CD14-positive monocyte (primary cell): ENCODE results near the gene ARHGEF16. TPM values are rescaled to one million over a fixed set of nuclear protein-coding genes. Genes with fewer than 3 reads are reported as not detected.

Experiments
- DNase-seq, 3 donors: peaks; one replicate each; pipeline ENCODE4 v3.0.0-alpha.2; 2011 to 2022
- H2AFZ ChIP-seq: 2 replicates; pipeline ENCODE4 v1.6.0; 2012; ENCODE audit warnings: mild to moderate bottlenecking, low read depth, low read length, inconsistent platforms; ENCODE audit not compliant: insufficient read depth, poor library complexity, severe bottlenecking
- H3K27ac ChIP-seq, 2 donors: 1 replicate in 1 of 2; 2 replicates in 1 of 2; pipeline ENCODE4 v1.5.1; 2012 to 2013; ENCODE audit warnings: low read length in 2 of 2, control low read depth in 1 of 2, inconsistent platforms in 1 of 2, low read depth in 1 of 2, mild to moderate bottlenecking in 1 of 2
- H3K27me3 ChIP-seq, 2 donors: one replicate each; pipeline versions ENCODE4 v1.6.0 to v1.6.1; 2011 to 2013; ENCODE audit warnings: low read length in 2 of 2; ENCODE audit not compliant: control insufficient read depth in 2 of 2, insufficient read depth in 2 of 2
- H3K36me3 ChIP-seq, 2 donors: replicated peaks in 1 of 2; 1 replicate in 1 of 2; 2 replicates in 1 of 2; pipeline versions ENCODE4 v1.5.1 to v1.6.1; 2012 to 2013; ENCODE audit warnings: low read length in 2 of 2, control low read depth in 1 of 2, inconsistent platforms in 1 of 2, mild to moderate bottlenecking in 1 of 2; ENCODE audit not compliant: insufficient read depth in 2 of 2, control insufficient read depth in 1 of 2
- H3K4me1 ChIP-seq, 2 donors: 1 replicate in 1 of 2; 2 replicates in 1 of 2; pipeline versions ENCODE4 v1.5.1 to v1.6.1; 2012 to 2013; ENCODE audit warnings: low read length in 2 of 2, control low read depth in 1 of 2, inconsistent platforms in 1 of 2, mild to moderate bottlenecking in 1 of 2, moderate library complexity in 1 of 2; ENCODE audit not compliant: insufficient read depth in 2 of 2, control insufficient read depth in 1 of 2
- H3K4me2 ChIP-seq: replicated peaks from 2 replicates; pipeline ENCODE3; 2012; ENCODE audit warnings: low read length, moderate library complexity, mild to moderate bottlenecking; ENCODE audit not compliant: poor library complexity, severe bottlenecking; ENCODE audit errors: extremely low read depth
- H3K4me3 ChIP-seq, 3 experiments: fragments of 200-600 bp in 1 of 3; sonication (generic) in 1 of 3; replicated peaks in 1 of 3; 1 replicate in 2 of 3; 2 replicates in 1 of 3; pipeline ENCODE4 v1.5.1; 2011 to 2013; ENCODE audit warnings: low read length in 3 of 3, mild to moderate bottlenecking in 3 of 3, control low read depth in 2 of 3, low read depth in 2 of 3, inconsistent platforms in 1 of 3, moderate library complexity in 1 of 3
- H3K79me2 ChIP-seq: 2 replicates; pipeline ENCODE4 v1.6.0; 2012; ENCODE audit warnings: mild to moderate bottlenecking, control low read depth, inconsistent platforms, low read length, moderate library complexity; ENCODE audit not compliant: insufficient read depth
- H3K9ac ChIP-seq: 2 replicates; pipeline ENCODE4 v1.6.0; 2017; ENCODE audit warnings: low read length, mild to moderate bottlenecking; ENCODE audit not compliant: insufficient read depth, poor library complexity, severe bottlenecking
- H3K9me3 ChIP-seq, 2 donors: replicated peaks in 1 of 2; 1 replicate in 1 of 2; 2 replicates in 1 of 2; pipeline versions ENCODE4 v1.5.1 to v1.6.1; 2012 to 2013; ENCODE audit warnings: low read length in 2 of 2, control low read depth in 1 of 2; ENCODE audit not compliant: control insufficient read depth in 1 of 2, insufficient read depth in 1 of 2
- H4K20me1 ChIP-seq: 2 replicates; pipeline ENCODE4 v1.6.0; 2012; ENCODE audit warnings: mild to moderate bottlenecking, low read length, control low read depth, moderate library complexity; ENCODE audit not compliant: insufficient read depth
- H3K27ac Mint-ChIP-seq, 7 donors: one replicate each; pipeline ENCODE4 v1.8.0; 2020; ENCODE audit warnings: mild to moderate bottlenecking in 7 of 7, mixed read lengths in 7 of 7, moderate library complexity in 6 of 7, inconsistent platforms in 2 of 7
- H3K27me3 Mint-ChIP-seq, 3 donors: one replicate each; pipeline ENCODE4 v1.8.0; 2021 to 2022; ENCODE audit warnings: low read depth in 3 of 3, mild to moderate bottlenecking in 3 of 3, mixed read lengths in 3 of 3, moderate library complexity in 3 of 3, inconsistent platforms in 1 of 3
- H3K36me3 Mint-ChIP-seq, 2 donors: one replicate each; pipeline ENCODE4 v1.8.0; 2020; ENCODE audit warnings: mixed read lengths in 2 of 2, inconsistent platforms in 1 of 2, mild to moderate bottlenecking in 1 of 2
- H3K4me1 Mint-ChIP-seq: one replicate; pipeline ENCODE4 v1.8.0; 2020; ENCODE audit warnings: mild to moderate bottlenecking, mixed read lengths
- H3K4me3 Mint-ChIP-seq, 2 donors: one replicate each; pipeline ENCODE4 v1.8.0; 2020; ENCODE audit warnings: mild to moderate bottlenecking in 2 of 2, mixed read lengths in 2 of 2, moderate library complexity in 1 of 2
- H3K9me3 Mint-ChIP-seq, 7 donors: one replicate each; pipeline ENCODE4 v1.8.0; 2020 to 2022; ENCODE audit warnings: mixed read lengths in 7 of 7, mild to moderate bottlenecking in 6 of 7, moderate library complexity in 6 of 7, inconsistent platforms in 2 of 7
- WGBS: methylation state at CpG from one replicate; pipeline ENCODE4 v1.1.5; 2013; ENCODE audit warnings: missing lambda C conversion rate; ENCODE audit not compliant: insufficient coverage; 5-methylcytosine and 5-hydroxymethylcytosine counted together
- intact Hi-C, 2 donors: fragments of 100-400 bp; cut with micrococcal nuclease; formaldehyde crosslinking; loops; one replicate each; pipeline versions ENCODE4 v1.15.0 to v1.15.1; 2023
- polyA plus RNA-seq, 3 donors: library from polyadenylated mRNA; depleted of rRNA in 1 of 3; unstranded in 2 of 3; stranded (reverse) in 1 of 3; fragments of 300-500 nt in 2 of 3; fragments of >200 nt in 1 of 3; fragmentation: Illumina TruSeq in 2 of 3; gene quantifications; 1 replicate in 2 of 3; 2 replicates in 1 of 3; pipeline ENCODE4 v1.2.3, GENCODE V29; 2012 to 2021
- TF ChIP-seq, protein P1 (sequence below): fragments of 200-600 bp; IDR thresholded peaks from one replicate; pipeline ENCODE4 v1.8.0; 2022; ENCODE audit warnings: antibody characterized with exemption, mild to moderate bottlenecking

Gene ARHGEF16
- polyA plus RNA-seq, 3 donors = not detected

DNA sequence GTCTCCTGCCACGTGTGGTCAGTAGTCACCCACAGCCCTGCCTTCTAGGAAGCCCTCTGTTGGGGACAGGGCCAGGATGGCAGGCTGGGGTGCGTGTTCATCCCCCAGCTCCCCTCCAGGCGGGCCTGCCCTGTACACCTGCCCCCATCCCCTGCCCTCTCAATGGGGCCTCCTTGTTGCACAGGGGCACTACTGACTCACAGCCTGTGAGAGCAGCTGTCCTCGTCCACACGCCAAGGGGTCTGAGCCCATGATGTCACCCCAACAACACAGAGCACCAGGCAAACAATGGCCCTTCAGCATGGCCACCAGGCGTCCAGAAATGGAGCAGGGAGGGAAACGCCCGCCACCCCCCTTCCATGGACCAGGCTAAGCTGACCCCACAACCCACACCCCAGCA is 64.3 kb downstream of the ARHGEF16 start:
- Mint-ChIP-seq H3K9me3 (peaks cover 0 to 4% (median 0%) of the 10 kb centered on the region in 7 donors), H3K27me3 (peaks cover 0 to 7% (median 0%) of the 10 kb centered on the region in 3 donors), H3K4me1 (peaks cover 2% of the 10 kb centered on the region), H3K27ac (no peak overlapping the region), H3K4me3 (no peak overlapping the region), H3K36me3 (no peaks in the 10 kb centered on the region)
- no peak overlapping the region for H3K27ac ChIP-seq
- no peak overlapping the region for H3K9ac ChIP-seq
- DNase-seq = no peak
- H3K27me3 ChIP-seq = no peaks in the 10 kb centered on the region
- no peaks in the 10 kb centered on the region for H3K9me3 ChIP-seq
- TF ChIP-seq, protein P1, sequence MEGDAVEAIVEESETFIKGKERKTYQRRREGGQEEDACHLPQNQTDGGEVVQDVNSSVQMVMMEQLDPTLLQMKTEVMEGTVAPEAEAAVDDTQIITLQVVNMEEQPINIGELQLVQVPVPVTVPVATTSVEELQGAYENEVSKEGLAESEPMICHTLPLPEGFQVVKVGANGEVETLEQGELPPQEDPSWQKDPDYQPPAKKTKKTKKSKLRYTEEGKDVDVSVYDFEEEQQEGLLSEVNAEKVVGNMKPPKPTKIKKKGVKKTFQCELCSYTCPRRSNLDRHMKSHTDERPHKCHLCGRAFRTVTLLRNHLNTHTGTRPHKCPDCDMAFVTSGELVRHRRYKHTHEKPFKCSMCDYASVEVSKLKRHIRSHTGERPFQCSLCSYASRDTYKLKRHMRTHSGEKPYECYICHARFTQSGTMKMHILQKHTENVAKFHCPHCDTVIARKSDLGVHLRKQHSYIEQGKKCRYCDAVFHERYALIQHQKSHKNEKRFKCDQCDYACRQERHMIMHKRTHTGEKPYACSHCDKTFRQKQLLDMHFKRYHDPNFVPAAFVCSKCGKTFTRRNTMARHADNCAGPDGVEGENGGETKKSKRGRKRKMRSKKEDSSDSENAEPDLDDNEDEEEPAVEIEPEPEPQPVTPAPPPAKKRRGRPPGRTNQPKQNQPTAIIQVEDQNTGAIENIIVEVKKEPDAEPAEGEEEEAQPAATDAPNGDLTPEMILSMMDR = no peak
- H2AFZ ChIP-seq = no peak overlapping the region
- no peak overlapping the region for H3K4me3 ChIP-seq
- no peaks in the 10 kb centered on the region for H3K4me1 ChIP-seq
- no peaks in the 10 kb centered on the region for H3K36me3 ChIP-seq
- H3K79me2 ChIP-seq = no peaks in the 10 kb centered on the region
- no peaks in the 10 kb centered on the region for H4K20me1 ChIP-seq
- intact Hi-C loops = no loop called here
- no peak overlapping the region for H3K4me2 ChIP-seq
- 93% methylated on average over 6 of the region's 8 CpGs for WGBS

DNA sequence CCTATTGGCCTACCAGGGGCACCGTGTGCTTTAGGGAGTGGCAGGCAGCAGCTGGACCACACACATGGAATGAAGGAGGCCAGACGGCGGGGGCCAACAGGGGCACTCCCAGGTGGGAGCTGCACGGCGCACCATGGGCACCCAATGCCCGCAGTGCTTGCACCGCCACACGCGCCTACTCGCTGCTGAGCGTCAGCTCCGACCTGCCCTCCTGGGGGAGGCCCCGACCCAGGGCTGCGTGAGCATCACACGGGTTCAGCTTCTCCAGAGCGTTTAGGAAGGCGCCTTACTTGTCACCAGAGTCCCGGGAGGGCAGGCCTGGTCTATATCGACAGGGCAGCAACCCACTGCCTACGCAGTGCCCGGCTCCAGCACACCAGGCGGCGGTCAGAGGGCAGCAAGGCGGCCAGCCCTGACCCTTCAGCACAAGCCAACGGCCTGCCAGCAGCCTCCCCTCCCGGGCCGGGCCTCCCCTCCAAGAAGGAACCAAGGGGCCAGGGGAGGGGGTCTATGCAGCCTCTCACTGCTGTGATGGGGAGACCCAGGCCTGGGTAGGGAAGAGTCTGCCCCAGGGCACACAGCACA is 64.9 kb downstream of the ARHGEF16 start:
- H3K27me3 ChIP-seq = no peaks in the 10 kb centered on the region
- H3K79me2 ChIP-seq = no peaks in the 10 kb centered on the region
- TF ChIP-seq, protein P1 = no peak
- no peaks in the 10 kb centered on the region for H4K20me1 ChIP-seq
- no peak overlapping the region for H2AFZ ChIP-seq
- no peak overlapping the region for H3K4me2 ChIP-seq
- Mint-ChIP-seq H3K36me3 (no peaks in the 10 kb centered on the region), H3K9me3 (peaks cover 0 to 4% (median 0%) of the 10 kb centered on the region in 7 donors), H3K4me1 (peaks cover 2% of the 10 kb centered on the region), H3K27me3 (peaks cover 0 to 7% (median under 1%) of the 10 kb centered on the region in 3 donors), H3K4me3 (no peak overlapping the region), H3K27ac (no peak overlapping the region)
- H3K9me3 ChIP-seq = no peaks in the 10 kb centered on the region
- no peak overlapping the region for H3K27ac ChIP-seq
- H3K9ac ChIP-seq = no peak overlapping the region
- DNase-seq = no peak
- no peaks in the 10 kb centered on the region for H3K4me1 ChIP-seq
- H3K36me3 ChIP-seq = no peaks in the 10 kb centered on the region
- WGBS = 91% methylated on average over 22 of the region's 27 CpGs
- no peak overlapping the region for H3K4me3 ChIP-seq
- intact Hi-C loops = no loop called here
